HG02759 (cell line): ENCODE results near the gene ZMIZ1.

Experiments
- ATAC-seq: cut with Tn5 transposase; IDR thresholded peaks from one replicate; pipeline ENCODE4 v1.9.1; 2021; ENCODE audit warnings: mild to moderate bottlenecking, moderate library complexity; ENCODE audit not compliant: unreplicated experiment

The ZMIZ1 gene, protein sequence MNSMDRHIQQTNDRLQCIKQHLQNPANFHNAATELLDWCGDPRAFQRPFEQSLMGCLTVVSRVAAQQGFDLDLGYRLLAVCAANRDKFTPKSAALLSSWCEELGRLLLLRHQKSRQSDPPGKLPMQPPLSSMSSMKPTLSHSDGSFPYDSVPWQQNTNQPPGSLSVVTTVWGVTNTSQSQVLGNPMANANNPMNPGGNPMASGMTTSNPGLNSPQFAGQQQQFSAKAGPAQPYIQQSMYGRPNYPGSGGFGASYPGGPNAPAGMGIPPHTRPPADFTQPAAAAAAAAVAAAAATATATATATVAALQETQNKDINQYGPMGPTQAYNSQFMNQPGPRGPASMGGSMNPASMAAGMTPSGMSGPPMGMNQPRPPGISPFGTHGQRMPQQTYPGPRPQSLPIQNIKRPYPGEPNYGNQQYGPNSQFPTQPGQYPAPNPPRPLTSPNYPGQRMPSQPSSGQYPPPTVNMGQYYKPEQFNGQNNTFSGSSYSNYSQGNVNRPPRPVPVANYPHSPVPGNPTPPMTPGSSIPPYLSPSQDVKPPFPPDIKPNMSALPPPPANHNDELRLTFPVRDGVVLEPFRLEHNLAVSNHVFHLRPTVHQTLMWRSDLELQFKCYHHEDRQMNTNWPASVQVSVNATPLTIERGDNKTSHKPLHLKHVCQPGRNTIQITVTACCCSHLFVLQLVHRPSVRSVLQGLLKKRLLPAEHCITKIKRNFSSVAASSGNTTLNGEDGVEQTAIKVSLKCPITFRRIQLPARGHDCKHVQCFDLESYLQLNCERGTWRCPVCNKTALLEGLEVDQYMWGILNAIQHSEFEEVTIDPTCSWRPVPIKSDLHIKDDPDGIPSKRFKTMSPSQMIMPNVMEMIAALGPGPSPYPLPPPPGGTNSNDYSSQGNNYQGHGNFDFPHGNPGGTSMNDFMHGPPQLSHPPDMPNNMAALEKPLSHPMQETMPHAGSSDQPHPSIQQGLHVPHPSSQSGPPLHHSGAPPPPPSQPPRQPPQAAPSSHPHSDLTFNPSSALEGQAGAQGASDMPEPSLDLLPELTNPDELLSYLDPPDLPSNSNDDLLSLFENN

DNA sequence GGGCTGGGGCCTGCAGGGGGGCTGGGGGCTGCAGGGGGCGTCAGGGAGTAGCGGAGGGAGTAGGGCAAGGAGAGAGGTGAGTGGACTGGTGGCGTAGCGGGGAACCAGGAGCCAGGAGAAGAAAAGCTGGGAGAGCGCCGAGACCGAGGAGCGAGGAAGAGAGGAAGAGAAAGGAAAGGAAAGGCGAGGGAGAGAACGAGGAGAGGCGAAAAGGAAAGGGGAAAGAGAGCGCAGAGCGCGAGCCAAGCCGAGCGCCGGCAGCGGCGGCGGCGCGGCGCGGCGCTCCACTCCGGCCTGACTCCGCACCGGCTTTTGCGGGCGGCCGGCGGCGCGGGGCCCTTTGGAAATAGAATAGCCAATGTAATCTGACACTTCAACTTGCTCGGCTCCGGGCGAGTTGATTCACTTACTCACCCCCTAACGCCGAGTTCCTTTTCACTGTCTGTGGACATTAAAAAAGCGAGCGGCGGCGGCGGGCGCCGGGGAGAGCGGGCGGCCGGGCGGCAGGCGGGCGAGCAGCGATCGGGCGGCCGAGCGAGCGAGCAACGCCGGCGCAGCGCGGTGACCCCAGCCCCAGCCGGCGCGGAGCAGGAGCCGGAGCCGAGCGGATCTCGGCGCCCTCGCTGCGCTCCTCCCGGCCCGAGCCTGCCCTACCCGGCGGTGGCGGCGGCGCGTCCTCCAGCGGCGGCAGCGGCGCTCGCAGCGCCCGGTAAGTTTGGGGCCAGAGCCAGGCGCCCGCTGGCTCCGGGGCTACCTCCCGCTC lies at the start of gene ZMIZ1:
Gene ZMIZ1, plus strand, starts transcription at position 405 of the 763 bp plus-strand sequence. CDS start 132,667 bp downstream, outside the sequence.
- ATAC-seq: peak; percentile 64

DNA sequence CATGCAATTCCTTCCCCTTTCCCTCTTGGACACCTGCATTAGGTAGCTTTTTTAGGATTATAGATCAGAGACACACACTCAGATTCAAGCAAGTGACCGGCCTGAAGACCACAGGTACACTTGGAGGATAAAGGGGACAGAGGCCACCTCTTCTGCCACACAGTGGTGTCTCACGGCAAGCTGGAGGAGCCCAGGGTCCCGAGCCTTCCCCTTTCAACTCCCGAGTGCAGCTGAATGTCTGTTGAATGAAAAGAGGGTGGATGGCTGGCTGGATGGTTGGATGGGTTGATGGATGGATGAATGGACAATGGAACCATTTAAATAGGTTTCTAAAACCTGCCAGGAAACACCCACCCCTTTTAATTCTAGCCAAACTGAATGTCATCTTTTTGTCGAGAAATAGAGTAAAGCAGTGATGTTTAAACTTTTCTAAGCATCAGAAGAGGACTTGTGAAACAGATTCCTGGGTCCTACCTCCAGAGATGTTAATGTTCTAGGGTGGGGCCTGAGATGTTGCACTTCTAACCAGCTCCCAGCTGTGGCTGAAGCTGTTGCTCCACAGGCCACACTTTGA lies 49.2 kb upstream of the ZMIZ1 start:
- no peak for ATAC-seq

DNA sequence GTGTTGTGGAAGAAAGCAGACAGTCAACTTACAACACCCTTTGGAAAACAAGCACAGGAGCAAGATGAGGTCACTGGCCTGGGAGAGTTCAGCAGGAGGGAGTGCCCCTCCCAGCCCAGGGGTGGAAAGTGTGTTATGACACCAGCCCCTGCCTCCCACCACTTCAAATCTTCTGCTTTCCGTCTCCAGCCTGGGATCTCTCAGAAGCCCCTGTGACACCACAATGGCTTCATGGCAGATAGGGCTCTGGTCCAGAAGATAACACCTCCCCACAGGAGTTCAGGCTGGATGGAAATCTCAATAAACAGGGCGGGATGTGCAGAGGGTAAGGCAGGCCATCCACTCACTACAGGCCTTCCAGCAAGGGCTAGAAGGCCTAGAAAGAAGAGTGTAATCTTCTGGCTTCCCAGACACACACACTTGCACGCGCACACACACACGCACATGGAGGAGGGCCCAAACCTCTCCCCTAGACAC lies 48.7 kb upstream of the ZMIZ1 start:
- ATAC-seq: no peak

DNA sequence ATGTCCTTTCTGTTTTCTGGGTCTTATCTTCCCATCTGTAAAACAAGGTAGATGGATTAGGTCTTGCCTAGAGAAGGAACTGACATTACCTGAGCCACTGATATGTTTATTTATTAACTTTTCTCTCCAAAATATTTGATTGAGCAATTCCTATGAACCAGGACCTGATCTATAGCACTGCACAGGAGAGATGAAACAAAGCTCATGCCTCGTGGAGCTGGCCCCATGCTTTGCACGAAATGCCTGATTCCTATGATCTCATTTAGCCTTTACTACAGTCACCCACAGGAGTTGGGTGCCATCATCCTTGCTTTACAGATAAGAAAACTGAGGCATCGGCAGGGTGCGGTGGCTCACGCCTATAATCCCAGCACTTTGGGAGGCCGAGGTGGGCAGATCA lies 48.2 kb upstream of the ZMIZ1 start:
- ATAC-seq: no peak

DNA sequence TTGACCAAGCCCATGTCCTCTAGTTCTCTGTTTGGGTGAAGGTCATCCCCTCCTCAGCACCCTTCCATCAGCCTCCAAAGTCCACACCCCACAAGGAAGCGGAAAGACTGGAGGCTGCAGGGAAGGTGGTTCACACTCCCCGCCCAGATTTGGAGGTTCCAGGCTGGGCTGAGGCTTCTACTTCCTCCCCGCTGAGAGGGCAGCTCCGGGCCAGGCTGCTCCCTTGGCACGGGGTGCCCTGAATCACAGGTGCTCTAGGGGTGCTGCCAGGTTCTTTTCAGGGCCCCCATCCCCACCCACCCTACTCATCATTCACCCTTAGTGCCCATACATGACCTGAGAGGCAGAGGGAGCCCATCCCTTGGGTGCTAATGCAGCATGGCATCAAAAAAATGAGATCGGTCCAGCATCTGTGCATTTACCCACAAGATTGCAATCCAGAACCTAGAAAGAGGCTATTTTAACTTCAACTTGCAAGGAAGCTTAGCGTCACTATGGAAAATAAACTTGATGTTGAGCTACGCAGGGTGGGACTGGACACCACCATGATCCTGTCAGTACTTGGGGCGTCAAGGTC lies 47.3 kb upstream of the ZMIZ1 start:
- no peak for ATAC-seq

DNA sequence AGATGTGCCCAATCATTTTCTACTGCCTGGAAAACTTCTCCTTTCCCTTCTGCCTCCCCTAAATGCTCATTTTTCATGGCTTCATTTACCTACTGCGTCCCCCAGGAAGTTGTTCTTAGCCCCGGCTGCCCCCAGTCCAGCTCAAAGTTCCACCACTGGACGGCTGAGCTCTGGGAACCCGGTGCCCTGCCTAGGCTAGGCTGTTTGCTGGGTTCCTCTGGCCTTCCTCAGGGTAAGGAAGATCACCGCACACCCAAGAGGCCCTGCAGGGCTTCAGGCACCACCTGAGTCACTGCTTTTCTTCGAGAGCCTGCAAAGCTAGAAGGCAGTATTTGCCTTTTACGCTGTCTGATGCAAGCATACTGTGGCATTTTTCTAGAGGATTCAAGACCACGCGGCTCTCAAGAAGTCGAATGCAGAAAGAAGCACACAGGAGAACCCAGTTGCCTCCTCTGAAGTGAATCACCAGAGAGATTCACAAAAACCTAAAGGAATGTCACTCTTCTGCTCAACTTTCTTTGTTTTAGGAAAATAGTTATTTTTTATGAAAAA lies 46.7 kb upstream of the ZMIZ1 start:
- no peak for ATAC-seq

DNA sequence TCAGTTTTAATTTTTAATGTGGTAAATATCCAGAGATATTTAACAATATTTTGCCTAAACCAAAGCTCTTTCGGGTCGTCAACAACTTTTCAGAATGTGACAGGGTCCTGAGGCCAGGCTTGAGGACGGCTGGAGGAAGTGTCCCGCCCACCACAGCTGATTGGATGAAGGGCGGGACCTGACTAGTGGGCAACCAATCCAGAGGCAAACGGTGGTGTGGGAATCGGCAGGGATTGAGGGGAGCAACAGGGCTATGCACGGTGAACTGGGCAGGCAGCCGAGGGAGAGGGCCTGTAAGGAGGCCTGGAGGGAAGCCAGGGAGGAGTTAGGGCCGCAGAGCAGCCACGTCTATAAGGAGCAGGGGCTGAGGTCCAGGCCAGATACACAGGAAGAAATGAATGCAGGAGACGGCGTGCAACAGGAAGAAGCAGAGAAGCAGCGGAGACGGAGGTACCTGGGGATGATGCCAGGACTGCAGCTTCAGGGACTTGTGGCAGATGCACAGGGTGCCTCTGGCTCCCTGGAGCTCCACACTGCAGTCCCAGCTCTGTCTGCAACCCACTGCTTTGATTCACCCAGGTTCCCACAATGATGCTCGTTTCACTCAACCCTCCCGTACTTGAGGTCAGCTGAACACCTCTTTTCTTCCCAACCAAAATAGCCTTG lies 46.1 kb upstream of the ZMIZ1 start:
- ATAC-seq: no peak

DNA sequence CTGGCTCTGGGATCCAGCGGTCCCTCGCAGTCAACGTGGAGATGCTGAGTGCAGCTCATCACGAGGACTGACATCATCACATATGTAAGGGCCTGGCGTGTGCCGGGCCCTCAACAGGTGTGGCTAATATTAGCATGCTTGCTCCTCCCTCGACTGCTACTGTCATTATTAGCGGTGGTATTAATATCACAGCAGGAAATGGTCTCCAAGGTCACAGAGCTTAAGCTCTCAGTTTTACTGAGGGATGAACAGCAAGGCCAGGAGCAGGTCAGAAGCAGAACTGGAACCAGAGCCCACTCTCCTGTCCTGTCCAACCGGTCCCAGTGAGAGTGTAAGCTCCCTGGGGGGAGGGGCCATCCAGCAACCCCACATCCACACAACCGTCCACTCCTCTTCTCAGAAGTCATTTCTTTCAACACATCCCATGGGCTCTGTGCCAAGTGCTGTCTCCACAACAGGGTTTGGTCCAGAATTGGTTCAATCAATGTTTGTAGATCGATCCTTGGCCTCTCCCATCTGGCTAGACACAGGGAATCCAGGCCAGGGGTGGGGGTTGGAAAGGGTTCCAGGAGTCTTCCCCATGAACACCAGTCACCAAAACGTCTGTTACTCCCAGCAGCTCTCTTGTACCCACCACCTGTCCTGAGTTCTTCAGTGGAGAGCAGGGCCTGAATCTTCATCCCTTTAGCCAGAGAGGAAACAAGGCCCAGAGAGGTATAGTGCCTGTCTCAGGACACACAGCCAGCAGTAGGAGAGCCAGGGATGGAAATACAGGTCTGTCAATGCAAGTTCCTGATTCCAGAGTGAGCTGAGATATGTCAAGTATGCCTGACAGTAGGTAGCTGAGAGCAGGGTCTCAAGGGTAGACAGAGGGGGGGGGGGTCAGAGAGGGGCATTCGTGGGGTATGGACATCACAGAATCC lies 45.3 kb upstream of the ZMIZ1 start:
- ATAC-seq: no peak

DNA sequence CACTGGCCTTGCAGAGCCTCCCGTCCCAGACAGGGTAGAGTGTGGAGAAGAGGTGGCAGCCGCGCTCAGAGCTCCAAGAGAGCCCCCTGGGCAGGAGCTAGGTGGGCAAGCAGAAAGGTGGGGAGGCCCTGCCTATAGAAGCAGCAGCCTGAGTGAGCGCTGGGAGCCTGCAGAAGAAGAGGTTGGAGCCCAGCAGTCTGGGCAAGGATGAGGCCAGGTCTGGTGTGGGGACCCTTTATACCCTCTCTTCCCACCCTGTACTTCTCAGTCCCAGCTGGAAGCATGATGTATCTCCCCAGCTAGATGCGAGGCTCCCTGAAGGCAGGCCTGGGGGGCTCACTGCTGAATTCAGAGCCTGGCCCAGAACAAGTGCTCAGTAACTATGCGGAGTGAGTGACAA lies 44.5 kb upstream of the ZMIZ1 start:
- no peak for ATAC-seq

DNA sequence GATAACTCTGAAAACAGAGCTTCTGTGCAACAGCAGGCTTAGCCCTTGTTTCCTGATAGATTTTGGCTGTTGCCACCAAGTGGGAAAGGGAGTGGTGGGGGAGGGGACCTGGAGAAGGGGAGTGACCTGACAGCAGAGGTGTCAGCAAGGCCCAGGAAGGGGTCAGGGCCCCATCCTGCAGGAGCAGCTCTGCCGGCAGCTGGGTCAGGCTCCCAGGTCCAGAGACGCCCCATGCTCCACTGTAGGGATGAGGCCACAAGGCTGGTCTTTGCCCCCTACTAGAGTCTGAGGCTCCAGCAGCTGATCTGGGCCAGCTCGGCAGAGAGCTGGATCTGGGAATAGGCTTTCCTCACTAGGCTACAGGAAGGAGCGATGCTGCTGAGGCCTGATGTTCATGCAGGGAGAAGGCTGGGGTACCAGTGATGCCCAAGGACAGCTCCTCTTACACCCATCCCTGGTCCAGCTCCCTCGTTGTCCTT lies 44.0 kb upstream of the ZMIZ1 start:
- no peak for ATAC-seq

DNA sequence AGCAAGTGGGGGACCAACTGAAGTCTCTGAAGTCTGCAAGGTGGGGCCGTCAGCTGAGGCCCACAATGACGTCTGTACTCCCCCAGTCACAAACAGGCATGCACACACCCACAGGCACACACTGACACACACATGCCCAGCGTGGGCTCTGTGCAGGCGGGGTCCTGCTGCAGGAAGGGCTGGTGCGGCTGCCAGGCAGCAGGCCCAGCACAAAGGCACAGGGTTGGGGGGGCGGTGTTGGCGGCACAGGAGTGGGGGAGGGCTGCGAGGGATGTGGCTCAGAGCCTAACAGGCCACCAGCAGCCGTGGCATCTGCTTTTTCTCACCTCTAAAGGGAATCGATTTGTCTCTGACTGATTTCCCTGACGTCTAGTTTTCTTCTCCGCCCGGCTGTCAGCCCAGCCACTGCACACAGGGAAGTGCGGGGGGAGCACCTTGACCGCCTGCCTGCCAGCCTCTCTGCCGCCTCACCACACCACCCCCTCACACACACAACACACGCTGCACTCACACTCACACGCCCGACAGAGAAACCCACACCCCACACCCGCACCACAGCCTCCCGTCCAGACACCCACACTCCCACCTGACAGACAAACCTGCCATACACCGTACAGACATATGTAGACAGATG lies 43.5 kb upstream of the ZMIZ1 start:
- no peak for ATAC-seq

DNA sequence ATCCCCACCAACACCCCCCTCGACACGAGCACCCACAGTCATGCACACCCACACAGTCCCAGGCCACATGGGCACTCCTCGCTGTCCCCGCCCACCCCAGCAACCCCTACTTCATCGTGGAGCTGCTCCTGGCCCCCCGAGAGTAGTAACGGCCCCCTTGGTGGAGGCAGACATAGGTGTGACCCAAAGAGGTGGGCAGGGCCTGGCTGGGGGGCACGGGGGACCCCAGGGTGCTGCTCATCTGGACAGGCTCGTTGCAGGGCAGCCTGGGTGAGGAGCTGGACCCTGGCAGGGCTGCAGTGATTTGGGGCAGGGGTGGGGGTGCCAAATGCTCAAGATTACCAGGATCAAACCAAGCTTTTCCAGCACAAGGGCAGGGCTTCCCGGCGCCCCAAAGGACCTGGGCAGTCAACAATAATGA lies 42.4 kb upstream of the ZMIZ1 start:
- no peak for ATAC-seq

DNA sequence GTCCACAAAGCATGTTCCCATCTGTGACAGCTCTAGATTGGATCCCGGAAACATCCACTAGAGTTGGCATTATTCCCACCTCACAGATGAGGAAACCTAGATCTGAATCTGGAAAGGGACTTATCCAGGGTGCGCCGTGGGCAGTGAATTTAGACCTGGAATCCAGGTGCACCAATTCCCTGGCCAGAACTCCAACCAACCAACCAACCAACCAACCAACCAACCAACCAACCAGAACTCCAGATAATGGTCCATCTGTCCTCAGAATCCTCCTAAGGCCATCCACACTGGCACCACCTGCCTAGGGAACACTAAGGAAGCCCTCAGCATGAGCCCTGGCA lies 42.0 kb upstream of the ZMIZ1 start:
- no peak for ATAC-seq

DNA sequence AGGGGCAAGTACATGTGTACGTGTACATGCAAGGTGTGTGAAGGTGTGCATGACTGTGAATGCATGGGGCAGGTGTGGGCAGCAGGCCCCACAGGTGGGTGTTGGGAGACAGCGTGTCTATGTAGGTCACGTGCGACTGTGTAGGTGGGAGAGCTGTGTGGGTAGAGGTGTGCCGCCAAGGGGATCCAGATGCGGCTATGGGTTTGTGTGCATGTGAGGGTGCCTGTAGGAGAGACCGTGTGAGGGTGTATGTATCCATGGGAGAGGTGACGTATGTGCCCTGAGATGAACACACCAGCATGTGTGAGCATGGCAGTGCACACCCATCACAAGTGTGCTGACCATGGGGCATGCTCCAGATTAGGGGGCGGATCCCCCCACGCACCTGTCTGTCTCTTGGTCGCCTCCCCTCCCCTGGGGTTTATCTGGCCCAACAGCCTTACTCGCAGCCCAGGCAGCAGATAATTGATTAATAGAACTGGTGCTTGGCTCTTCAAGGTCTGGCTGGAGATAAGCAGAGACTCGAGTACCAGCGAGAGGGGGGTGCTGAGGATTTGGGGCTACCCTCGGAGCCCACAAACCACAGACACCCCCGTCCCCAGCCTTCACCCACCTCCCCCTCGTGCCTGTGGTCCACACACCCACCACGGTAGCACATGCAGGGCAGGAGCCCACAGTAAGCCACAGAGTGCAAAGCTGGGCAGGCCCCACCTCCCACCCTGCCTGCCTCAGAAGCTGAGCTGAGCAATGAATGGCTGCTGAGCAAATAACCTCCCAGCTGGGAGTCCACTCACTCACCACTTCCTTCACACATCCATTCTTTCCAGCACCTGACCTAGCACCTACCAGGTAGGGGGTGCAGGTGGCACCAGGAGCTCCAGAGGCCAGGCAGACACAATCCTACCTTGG lies 41.4 kb upstream of the ZMIZ1 start:
- ATAC-seq: no peak

DNA sequence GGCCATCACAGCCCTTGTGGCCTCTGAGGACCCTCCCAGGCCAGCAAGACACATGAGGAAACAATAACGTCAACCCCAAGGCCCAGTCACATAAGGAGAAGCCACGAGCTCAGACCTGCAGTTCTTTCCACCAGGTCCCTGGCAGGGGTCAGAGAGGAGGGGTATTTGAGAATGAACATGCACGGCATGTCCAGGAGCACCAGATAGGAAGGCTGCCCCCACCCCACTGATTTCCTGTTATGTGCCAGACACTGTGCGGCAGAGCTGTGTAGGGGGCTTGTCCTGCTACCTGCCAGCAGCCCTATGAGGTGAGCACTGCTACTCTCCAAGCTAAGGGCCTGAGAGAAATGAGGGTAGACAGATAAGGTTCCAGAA lies 40.7 kb upstream of the ZMIZ1 start:
- ATAC-seq: no peak

DNA sequence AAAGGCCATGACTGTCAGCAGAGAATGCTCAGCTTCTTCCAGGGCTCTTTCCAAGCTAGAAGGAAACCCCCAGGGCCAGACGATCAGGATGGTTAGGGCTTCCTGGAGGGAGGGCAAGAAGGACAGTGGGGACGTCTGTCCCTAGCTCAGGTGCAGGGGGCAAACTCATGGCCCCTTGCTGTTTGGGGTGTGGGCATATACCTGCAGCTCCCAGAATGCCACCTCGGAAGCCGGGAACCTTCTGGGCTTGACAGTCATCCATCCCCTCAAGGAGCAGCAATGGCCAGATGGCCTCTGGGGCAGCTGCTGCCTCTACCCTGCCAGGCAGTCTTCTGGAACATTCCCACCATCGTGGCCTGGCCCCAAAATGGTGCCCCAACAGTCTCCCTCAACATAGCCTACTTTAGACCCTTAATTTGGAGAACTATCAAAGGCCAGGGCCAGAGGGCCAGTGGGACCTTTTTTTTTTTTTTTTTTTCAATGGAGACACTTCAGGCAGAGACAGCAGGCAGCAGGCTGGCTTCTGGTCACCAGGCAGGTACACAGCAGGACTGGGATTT lies 40.2 kb upstream of the ZMIZ1 start:
- ATAC-seq: no peak
